ENCODE measurements around the gene BMP8B.
A peak's percentile ranks its signal among the peaks of the same experiment; 100 is the strongest.
"Not testable (repeated sequence)": the region's sequence is repeated elsewhere in the genome, so short reads cannot be mapped to it uniquely, and the experiment has no call there.

BMP8B gene

DNA sequence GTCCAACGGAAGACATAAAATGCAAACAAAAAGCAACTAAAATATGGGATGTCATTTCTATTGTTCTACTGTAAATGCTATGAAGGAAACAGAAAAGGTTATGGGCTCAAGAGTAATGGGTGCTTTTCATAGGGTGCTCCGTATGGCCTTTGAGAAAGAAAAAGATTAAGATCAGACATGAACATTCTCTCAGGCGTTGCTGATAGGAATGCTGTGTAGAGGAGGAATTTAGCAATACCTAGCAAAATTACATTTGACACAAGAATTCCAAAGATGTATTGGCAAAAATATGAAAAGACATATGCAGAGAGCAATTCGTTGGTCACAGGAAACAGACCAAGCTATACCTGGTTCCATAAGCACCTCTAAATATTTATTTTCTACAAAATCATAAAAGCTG is 11.8 kb downstream of the BMP8B start:
- DNase-seq = no peak

DNA sequence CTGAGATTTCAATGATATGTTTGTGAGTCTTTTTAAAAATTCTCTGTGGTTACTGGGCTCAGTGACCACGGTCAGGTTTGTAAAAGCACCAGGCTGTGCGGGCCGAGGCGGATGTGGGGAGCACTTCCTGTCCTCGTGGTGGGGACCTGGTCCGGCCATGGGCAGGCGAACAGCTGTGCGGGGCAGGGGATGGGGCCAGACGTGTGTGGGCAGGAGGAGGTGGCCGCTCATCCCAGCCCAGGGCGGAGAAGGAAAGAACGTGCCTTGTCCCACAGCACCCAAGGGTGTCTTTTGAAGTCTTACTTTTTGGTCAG is 12.3 kb downstream of the BMP8B start:
- DNase-seq = no peak

DNA sequence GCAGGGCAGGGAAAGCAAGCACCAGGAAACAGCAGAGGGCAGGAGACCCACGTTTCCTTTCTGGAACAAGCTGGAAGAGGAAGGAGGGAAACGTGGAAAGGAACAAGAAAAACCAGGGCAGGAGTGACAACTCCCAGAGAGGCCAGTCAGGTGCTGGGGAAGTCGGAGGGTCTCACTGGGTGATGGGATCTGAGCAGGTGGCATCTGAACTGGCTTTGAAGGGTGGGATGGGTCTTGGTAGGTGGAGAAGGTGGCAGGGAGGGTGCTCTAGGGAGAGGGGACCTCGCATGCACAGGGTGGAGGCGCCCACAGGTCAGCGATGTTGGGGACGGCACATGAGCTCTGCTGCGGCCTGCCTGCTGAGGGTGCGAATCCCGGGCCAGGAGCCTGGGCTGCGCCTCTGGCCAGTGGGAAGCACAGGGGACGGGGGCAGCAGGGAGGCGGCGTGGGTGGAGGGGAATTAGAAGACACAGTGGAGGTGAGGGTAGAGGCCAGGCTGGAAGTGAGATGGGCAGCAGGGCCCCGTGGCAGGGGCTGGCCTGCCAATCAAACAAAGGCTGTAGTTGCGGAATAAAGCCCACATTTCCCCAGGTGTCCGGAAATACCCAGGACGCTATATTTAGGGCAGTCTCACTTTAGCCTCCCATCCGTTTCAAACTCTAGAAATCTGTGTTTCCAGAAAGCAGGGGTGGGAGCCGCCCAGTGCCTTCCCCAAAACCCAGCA is 12.8 kb downstream of the BMP8B start:
- DNase-seq = not testable (repeated sequence)

DNA sequence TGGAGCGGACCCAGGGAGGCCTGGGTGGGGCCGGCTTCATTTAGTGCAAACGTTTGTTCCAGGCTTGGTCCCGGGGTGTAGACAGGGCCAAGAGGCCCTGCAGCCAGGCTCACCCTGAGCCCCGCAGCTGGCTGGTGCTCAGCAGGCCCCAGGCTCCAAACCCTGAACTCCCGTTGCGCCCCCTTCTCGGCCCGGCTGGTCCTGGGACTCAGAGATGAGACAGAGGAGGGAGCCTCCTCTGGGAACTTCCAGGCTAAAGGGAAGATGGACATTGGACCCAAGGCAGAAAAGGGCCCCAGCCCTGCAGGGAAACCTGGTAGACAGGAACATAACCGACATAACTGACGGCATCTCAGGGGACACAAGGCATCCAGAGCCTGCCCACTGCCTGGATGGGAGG is 13.5 kb downstream of the BMP8B start:
- DNase-seq = not testable (repeated sequence)

DNA sequence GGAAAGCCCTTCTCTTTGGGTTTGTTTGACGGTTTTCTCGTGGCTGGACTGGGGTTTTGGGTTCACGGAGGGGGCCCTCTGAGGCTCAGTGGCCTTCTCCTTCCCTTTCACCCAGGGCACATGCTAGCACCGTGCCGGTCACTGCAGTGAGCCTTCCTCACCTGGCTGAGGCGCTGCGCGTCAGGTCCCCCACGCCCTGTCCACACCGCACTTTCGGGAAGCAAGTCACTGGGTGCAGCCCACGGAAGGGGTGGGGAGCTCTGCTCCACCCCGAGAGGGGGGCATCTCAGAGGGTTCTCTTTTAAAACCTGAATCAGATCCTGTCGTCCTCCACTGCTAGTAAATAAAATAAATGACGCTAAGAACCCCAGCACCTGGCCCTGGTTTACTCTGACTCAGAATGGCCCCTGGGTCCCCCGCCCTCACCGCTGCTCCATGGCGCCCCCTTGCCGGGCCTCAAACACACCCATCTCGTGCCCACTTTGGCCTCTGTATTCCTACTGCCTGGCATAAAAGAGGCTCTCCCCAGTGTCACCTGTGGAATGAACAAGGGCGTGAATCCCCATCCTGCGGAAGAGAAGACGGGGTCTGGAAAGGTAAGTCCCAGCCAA is 15.2 kb downstream of the BMP8B start:
- DNase-seq = not testable (repeated sequence)

DNA sequence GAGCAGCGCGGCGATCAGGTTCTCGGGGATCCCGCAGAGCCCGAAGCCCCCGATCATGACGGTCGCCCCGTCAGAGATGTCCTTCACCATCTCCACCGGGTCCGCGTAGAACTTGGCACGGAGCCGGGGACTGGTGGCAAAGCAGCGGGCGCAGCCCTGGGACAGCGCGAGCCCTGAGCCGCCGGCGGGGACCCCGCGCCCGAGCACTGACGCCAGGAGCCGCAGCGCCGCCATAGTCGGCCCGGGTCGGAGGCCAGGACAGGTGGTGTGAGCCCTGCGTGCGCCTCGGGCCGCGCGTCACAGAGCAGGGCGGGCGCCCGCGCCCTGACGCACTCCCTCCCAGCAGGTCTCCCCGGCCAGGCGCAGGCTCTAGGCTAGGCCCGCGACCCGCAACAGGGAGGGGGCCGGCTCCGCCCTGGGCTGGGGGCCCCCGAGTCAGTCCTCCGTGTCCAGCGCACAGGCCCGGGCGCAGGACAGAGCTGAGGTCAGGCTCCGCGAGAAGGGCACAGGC is 17.6 kb downstream of the BMP8B start, which contains the start of gene OXCT2:
OXCT2 (minus strand) TSS at position 327 of the 511 bp plus-strand sequence; CDS start at position 234, 93 bp downstream.
- DNase-seq = peak in 1 of 2 donors; percentile 28

DNA sequence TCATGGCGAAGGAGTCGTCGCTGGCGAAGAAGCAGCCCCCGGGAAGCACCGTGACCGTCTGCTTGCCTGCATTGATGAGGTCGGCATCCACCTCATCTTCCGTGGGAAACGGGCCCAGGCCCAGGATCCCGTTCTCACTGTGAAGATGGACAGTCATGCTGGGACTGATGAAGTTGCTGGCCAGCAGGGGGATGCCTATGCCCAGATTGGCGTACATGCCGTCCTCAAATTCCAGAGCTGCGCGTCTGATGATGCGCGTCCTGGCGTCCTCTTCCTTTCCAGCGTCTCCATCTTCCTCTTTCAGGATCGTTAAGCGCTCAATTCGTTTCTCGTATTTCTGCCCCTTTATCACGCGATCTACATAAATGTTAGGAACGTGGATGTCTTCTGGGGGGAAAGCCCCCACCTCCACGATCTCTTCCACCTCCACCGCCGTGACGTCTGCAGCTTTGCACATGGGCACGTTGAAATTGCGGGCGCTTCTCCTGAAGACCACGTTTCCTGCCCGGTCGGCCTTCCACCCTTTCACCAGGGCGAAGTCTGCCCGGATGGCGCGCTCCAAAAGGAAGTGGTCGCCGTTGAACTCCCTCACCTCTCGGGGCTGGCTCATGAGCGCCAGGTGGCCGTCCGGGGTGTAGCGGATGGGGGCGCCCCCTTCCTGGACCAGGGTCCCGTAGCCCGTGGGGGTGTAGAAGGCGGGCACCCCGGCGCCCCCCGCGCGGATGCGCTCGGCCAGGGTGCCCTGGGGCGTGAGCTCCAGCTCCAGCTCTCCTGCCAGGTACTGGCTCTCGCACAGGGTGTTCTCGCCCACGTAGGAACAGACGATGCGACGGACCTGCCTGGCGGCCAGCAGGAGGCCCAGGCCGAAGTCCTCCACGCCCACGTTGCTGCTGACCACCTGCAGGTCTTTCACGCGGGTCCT is 18.3 kb downstream of the BMP8B start:
- peak; percentile 54 to 58 for DNase-seq

DNA sequence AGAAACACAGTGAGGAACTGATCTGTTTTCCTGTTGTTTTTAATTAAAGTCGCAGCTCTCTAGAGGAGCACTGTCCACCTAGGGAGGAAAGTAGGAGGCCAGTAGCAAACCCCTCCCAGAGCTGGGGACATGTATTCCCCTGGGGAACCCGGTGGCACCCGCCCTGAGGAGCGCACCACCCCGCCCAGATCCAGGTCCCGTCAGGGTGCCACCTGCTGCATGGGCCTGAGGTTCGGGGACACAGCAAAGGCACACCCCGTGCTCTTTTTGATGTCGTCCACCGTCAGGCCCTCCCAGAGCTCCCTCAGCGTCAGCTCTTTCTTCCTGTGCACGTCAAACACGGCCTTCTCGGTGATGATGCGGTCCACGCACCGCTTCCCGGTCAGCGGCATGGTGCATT is 19.2 kb downstream of the BMP8B start:
- not testable (repeated sequence) for DNase-seq

DNA sequence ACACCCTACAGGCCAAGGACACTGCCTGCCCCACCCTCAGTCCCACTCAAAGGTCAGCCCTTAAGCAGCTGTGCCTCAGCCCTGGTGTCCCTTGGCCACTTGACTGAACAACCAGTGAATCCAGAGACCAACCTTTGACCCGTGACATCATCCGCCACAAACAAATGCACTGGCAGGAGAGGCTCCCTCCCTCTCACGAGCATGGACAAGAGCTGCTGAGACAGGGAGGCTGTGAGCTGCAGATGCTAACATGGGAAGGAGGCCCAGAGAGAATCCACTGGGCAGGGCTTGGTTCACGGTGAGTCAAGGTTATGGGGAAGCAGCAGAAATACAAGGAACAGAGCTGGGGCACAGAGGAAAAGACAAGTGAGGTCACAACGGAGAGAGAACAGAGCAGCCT is 22.2 kb downstream of the BMP8B start:
- not testable (repeated sequence) for DNase-seq

DNA sequence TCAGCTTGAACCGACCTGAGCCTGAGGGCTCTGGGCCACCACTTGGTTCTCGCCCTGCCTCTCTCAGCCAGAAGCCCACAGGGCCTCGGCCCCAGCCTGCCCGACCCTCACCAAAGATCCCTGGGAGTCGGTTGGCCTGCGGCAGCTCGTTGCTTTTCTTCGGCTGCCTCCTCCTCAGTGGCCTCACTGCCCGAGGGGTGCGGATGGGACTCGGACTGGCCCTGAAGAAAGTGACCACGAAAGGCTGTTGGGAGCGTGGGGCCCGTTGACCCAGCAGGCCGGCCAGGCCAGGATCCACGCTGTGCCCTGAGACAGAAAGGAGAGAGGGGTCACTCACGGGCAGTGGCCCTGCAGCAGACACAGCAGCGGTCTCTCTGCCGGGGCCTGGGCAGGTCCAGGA is 24.2 kb downstream of the BMP8B start:
- not testable (repeated sequence) for DNase-seq

DNA sequence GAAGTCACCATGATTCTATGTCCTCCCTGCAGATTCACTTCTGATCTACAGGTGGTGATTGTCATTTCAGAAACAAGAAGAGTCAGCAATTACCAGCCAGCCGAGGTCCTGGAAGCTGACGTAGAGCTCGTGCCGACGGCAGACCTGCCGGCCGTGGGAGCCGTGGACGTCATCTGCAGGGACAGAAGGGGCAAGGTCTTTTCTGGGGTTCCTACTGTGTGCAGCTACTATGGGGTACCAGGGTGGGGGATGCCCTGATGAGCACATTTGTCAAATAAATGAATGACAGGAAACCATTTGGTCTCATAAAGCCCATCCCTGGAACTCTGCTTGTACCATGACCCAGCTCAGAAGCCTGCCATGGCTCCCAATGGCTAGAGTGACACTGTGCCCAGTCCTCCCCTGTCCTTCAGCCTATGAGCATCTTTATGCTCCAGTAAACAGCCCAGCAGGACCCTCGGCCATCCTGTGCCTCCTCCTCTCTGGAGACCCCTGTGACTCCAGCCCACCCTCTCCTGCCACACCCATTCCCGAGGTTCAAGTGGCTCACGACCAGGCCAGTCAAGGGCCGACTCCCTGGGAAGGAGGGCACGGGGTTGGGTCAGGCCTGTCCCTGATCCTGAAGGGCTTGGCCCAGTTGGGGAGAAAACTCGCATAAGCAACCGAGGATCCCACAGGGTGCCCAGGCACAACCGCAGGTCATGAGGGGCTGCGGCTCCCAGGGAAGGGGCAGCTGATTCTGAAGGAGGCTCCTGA is 24.9 kb downstream of the BMP8B start:
- DNase-seq = not testable (repeated sequence)

DNA sequence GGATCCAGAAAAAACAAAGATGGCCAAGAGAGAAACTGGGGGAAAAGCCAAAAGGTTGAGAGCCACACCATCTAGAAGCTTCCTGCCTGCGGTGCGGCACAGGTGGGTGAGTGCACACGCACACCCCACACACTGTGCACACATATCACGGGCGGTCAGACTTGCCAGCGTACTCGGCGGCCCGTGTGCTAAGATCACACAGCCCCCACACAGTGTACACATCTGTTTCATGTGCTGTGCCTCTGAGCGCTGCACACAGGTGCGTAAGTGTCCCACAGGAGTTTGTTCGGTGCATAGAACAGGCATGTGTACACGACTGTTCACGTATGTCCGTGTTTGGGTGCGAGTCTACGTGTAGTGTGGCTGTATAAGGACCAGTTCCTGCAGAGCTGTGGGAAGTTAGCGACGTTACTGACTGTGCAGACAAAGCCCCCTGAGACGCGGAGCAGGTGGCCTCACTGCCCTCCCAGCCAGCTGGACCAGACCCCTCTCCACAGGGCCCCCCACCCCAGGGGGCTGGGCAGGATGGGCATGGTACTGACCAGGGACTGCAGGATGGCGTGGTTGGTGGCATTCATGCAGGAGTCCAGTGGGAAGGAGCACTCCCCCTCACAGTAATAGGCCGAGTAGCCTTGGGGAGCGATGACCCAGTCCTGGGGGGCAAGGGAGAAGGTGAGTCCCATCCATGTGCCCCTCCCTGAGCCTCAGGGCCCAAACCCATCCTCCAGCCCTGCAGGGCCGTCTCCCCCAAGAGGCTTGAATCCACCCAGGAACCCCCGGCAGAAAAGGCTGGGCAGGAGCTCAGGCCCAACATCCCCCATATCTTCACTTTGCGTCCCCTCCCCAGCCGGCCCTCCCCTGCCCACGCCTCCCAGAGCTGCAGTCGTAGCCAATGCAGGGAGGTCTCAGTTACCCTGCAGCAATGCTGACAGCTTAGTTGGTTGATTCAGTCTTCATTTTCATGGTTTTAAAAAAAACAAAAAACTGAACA is 25.8 kb downstream of the BMP8B start:
- no peak for DNase-seq

DNA sequence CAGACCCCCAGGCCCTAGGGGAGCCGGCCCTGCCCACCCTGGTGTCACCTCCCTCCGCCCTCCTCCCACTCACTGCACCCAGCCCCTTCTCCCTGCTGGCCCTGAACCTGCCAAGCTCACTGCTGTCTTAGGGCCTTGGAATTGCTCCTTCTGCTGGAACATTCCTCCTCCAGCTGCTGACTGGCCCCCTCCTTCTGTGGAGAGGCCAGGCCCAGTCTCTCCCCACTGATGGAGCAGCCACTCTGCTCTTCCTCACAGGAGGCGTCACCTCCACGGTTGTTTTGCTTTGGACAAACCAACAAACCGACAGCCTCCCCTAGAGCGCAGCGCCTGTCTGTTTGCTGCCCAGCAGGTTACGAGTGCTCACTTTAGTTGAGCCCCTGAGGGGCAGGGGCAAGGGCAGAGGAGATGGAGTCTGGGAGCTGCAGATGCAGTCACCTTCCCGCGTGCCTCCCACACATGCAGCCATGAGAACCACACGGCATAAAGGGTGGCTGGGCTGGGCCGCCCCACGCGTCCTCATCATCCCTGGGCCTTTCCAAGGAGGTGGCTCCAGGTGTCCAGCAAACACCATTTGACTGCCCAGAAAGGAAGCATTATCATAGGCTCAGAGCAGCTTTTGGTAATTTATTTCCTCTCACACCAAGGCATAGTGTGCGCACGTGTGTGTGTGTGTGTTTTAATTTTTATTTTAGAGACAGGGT is 27.0 kb downstream of the BMP8B start:
- DNase-seq = no peak

DNA sequence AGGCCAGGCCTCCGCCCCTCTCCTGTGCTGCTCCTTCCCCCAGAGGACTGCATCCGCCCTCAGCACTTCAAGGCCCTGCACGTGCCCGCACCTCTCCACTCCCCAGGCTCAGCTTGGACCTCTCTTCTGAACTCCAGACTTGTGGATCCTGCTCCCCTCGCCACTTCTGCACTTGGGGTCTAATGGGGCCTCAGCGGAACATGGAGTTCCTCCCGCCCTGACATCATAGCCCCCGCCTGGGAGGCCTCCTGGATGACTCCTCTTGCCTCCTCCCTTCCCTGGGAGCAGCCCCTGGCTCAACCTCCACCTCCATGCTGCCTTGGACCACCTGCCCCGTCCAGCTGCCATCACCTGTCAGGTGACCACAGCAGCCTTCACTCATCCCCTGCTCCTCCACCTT is 27.6 kb downstream of the BMP8B start:
- no peak for DNase-seq

DNA sequence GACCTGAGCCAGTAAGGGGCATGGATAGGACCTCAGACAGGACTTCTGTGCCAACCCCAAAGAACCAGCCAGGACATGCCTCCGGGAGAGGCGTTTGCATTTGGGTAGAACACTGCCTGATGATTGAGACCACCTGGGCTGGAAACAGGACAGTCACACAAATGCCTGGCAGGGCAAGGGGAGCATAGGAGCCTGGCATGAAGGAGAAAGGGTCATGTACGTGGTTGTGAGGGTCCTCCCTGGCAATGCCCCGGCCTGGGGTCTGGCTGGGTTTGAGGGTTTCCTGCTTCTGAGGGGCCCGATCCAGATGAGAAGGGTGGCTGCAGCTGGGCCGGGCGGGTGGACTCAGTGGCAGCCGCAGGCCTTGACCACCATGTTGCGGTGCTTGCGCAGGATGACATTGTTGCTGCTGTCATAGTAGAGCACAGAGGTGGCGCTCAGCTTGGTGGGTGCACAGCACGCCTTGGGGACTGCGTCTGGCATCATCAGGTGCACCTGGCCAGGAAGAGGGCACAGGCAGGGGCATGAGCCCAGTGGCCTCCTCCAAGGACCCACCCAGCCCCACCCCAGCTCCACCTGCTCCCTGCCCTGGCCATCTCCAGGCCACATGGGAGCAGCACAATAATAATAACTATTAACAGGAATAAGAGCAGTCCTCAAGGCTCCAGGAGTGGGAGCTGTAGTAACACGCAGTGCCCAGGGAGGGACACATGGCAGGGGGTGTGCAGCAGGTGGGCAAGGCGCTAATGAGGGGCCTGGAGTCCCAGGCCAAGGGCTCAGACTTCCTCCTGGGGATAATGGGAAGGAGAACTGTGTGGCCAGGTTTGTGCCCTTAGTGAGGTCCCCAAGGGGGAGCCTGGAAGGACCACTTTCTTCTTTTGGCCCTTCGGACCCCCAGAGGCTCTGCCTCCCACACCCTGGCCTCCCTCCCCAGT is 28.3 kb downstream of the BMP8B start:
- no peak for DNase-seq

DNA sequence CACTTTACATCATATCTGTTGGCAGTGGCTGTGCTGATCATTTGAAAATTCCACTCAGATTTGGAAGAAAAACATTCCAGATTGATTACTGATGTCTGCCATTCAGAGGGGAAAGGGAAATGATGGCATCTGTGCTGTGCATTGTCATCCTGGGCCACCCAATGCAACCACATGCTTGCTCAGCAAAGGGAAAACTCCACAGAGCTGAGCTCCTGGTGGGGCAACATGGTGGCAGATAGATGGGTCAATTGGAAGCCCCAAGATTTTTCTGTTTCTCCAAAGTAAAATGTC is 29.3 kb downstream of the BMP8B start:
- DNase-seq = no peak

DNA sequence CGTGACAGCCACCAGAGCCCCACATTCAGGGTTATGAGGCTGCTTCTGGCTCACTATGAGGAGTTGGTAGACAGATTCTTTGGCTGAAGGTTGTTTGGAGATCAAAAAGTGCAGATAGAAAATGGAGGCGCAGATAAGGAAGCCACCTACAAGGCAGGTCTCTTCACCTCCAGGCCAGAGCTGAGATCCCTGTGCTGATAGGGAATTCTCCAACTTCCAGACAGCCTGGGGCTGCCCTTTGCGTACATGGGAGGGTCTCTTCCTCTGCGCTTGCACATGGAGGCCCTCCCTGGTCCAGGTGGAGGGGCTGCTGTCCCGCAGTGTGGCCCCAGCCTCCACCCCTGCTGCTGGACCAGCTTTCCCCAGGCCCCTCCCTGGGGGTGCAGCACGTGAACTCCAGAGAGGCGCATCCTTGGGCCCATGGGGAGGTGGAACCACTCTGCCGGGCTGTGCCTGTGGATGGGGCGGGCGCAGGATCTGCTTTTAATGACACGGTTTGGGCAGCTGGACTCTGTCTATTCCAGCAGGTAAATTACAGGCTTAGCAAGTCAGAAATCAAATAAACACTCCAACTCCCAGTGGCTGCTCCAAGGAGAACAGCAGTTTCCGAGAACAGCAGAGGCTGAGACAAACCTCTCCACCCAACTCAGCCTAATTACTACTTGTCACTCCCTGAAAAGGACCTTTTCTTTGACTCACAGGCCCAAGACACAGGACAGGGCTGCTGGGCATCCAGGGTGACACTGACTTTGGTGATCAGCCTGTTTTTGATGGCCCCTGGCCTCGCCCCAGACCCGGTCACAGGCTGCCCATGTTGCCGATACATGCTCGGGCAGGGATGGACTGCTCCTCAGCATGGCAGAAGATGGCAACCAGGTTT is 29.9 kb downstream of the BMP8B start:
- DNase-seq = no peak

DNA sequence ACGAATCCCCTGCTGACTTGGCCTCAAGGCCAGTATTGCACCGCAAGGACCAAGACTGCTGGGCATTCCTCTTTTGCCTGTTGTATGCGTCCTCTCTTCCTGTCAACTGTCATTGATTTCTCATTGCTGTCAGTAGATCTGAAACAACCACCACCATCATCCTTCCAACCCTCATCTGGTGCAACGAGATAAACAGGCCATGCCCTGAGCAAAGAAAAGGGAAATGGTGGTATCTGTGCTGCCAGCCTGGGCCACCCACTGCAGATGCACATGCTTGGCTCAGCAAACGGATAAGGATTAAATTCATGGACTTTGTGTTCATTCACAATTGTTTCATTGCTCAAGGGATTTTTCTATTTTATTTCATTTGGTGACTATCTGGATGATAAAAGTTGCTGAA is 31.2 kb downstream of the BMP8B start:
- no peak for DNase-seq

All from stimulated activated CD4-positive, alpha-beta T cell treated with anti-CD3 and anti-CD28 coated beads, Interleukin-2, amount 100 ng/mL, for 24 hours (primary cell).